ENCODE measurements around the gene CCDC178.
"Not testable (repeated sequence)": the region's sequence is repeated elsewhere in the genome, so short reads cannot be mapped to it uniquely, and the experiment has no call there.

The CCDC178 gene

GRCh38 chr18:33427549-33427948 lies 13.0 kb downstream of the CCDC178 start:
- H3K27me3 ChIP-seq (ENCODE audit: insufficient read depth, low read length): no peaks in the 10 kb centered on the region
- no peaks in the 10 kb centered on the region for H3K4me1 ChIP-seq (ENCODE audit: insufficient read depth, low read length)
- H3K36me3 ChIP-seq (ENCODE audit: insufficient read depth, low read length): no peaks in the 10 kb centered on the region
- no peak overlapping the region for H2AFZ ChIP-seq (ENCODE audit: low read depth, low read length)
- H3K4me3 ChIP-seq (ENCODE audit: low read length): no peak overlapping the region
- no peaks in the 10 kb centered on the region for H3K9me3 ChIP-seq (ENCODE audit: low read length)

DNA sequence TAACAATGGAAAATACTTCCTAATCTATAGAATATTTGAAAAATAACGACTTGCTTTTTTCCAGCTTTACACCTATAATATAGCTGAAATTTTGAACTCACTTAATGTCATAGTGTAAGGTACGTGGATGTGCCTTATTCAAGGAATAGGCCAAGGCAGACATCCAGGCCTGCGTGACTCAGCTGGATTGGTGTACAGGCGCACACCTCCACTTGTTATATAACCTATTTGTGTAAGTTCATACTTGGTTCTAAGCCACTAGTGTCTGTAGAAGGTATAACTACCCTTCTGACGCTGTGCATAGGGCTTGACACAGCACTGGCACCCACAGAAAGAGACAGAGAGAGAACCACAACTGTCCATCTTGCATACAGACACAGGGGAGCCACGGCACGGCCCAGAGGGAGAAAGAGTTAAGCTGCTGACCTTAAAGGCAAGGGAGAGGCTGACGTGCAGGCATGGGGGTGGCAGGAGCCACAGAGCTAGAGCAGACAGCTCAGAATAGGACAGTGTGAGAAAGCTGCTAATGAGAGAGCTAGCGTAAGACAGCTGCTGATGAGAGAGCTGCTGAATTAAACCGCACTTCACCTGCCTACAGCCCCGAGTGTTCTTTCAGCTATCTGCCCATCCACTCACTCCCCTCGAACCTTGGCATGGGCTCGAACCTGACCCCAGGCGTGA lies 16.1 kb downstream of the CCDC178 start:
- Histone ChIP-seq H3K4me1 (ENCODE audit: insufficient read depth, low read length) (no peaks in the 10 kb centered on the region), H3K4me3 (ENCODE audit: low read length) (no peak overlapping the region), H3K36me3 (ENCODE audit: insufficient read depth, low read length) (no peaks in the 10 kb centered on the region)

GRCh38 chr18:33421225-33421624 lies 19.3 kb downstream of the CCDC178 start:
- Histone ChIP-seq H2AFZ (ENCODE audit: low read depth, low read length) (no peak overlapping the region), H3K36me3 (ENCODE audit: insufficient read depth, low read length) (no peaks in the 10 kb centered on the region), H3K4me3 (ENCODE audit: low read length) (no peak overlapping the region), H3K9me3 (ENCODE audit: low read length) (no peaks in the 10 kb centered on the region), H3K4me1 (ENCODE audit: insufficient read depth, low read length) (no peaks in the 10 kb centered on the region), H3K27me3 (ENCODE audit: insufficient read depth, low read length) (no peaks in the 10 kb centered on the region)

More for the DNA sequence above, 16.1 kb downstream of the CCDC178 start:
- no peaks in the 10 kb centered on the region for H3K9me3 ChIP-seq (ENCODE audit: low read length)
- no peak overlapping the region for H2AFZ ChIP-seq (ENCODE audit: low read depth, low read length)
- H3K27me3 ChIP-seq (ENCODE audit: insufficient read depth, low read length): no peaks in the 10 kb centered on the region

DNA sequence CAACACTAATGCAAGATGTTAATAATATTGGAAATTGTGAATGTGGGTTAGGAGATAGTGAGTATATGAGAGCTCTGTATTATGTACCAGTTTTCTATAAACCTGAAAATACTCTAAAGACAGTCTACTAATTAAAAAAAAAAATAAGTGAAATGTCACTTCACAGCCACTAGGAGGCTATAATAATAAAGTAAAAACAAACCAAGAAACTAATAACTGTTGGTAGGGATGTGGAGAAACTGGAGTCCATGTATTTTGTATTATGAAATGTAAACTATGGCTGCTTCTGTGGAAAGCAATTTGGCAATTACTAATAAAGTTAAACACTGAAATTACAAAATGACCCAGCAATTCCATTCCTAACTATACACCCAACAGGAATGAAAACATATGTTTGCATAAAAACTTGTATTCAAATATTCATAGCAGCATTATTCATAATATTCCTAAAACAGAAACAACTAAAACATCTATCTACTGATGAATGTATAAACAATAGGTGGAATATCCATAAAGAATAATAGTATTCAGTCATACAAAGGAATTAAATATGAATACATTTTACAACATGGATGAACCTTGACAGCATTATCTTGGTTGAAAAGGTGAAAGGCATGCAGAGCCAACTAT lies 36.2 kb downstream of the CCDC178 start:
- H3K4me3 ChIP-seq (ENCODE audit: low read length): no peak overlapping the region
- no peak overlapping the region for H2AFZ ChIP-seq (ENCODE audit: low read depth, low read length)
- H3K27me3 ChIP-seq (ENCODE audit: insufficient read depth, low read length): no peaks in the 10 kb centered on the region
- H3K9me3 ChIP-seq (ENCODE audit: low read length): no peaks in the 10 kb centered on the region
- no peaks in the 10 kb centered on the region for H3K36me3 ChIP-seq (ENCODE audit: insufficient read depth, low read length)
- H3K4me1 ChIP-seq (ENCODE audit: insufficient read depth, low read length): no peaks in the 10 kb centered on the region

DNA sequence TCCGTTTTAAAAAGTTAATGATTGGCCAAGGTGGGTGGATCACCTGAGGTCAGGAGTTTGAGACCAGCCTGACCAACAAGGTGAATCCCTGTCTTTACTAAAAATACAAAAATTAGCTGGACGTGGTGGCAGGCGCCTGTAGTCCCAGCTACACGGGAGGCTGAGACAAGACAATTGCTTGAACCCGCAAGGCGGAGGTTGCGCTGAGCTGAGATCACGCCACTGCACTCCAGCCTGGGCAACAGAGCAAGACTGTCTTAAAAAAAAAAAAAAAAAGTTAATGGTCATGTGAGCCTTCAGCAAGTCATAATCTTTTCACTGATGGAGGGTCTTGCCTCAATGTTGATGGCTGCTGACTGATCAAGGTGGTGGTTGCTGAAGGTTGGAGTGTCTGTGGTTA lies 41.6 kb downstream of the CCDC178 start:
- not testable (repeated sequence) for H2AFZ ChIP-seq (ENCODE audit: low read depth, low read length); H3K9me3 ChIP-seq (ENCODE audit: low read length); H3K4me1 ChIP-seq (ENCODE audit: insufficient read depth, low read length); H3K27me3 ChIP-seq (ENCODE audit: insufficient read depth, low read length); H3K4me3 ChIP-seq (ENCODE audit: low read length); H3K36me3 ChIP-seq (ENCODE audit: insufficient read depth, low read length)

GRCh38 chr18:33375829-33376228 lies 64.7 kb downstream of the CCDC178 start:
- Histone ChIP-seq H2AFZ (ENCODE audit: low read depth, low read length) (no peak overlapping the region), H3K36me3 (ENCODE audit: insufficient read depth, low read length) (no peaks in the 10 kb centered on the region), H3K4me3 (ENCODE audit: low read length) (no peak overlapping the region), H3K27me3 (ENCODE audit: insufficient read depth, low read length) (no peaks in the 10 kb centered on the region), H3K4me1 (ENCODE audit: insufficient read depth, low read length) (no peaks in the 10 kb centered on the region), H3K9me3 (ENCODE audit: low read length) (no peaks in the 10 kb centered on the region)

DNA sequence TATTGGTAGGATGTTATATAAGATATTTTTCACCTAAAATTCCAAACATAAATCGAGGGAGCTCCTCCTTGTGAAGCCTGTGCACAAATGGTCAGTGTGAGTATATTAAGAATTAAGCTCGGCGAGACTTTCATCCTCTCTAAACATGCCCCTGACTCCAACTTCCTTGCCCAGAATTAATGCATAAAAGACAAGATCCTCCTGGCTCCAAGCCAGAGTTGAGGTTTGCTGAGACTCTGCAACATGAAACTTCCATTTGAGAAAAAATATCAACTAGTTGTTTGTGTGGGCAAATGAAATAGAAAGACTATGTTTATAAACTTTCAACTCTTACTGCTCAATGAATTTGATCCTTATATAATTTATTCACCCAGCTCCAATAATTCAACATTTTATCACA lies 68.1 kb downstream of the CCDC178 start:
- Histone ChIP-seq H3K9me3 (ENCODE audit: low read length) (no peaks in the 10 kb centered on the region), H3K36me3 (ENCODE audit: insufficient read depth, low read length) (no peaks in the 10 kb centered on the region), H3K4me1 (ENCODE audit: insufficient read depth, low read length) (no peaks in the 10 kb centered on the region), H2AFZ (ENCODE audit: low read depth, low read length) (no peak overlapping the region), H3K27me3 (ENCODE audit: insufficient read depth, low read length) (no peaks in the 10 kb centered on the region), H3K4me3 (ENCODE audit: low read length) (no peak overlapping the region)

- H3K4me3 ChIP-seq (ENCODE audit: low read length): no peak overlapping the region
- no peaks in the 10 kb centered on the region for H3K9me3 ChIP-seq (ENCODE audit: low read length)
- no peaks in the 10 kb centered on the region for H3K27me3 ChIP-seq (ENCODE audit: insufficient read depth, low read length)
- no peaks in the 10 kb centered on the region for H3K36me3 ChIP-seq (ENCODE audit: insufficient read depth, low read length)
- no peak overlapping the region for H2AFZ ChIP-seq (ENCODE audit: low read depth, low read length)
- H3K4me1 ChIP-seq (ENCODE audit: insufficient read depth, low read length): no peaks in the 10 kb centered on the region
Observed at GRCh38 chr18:33369711-33370449, 70.6 kb downstream of the CCDC178 start.

DNA sequence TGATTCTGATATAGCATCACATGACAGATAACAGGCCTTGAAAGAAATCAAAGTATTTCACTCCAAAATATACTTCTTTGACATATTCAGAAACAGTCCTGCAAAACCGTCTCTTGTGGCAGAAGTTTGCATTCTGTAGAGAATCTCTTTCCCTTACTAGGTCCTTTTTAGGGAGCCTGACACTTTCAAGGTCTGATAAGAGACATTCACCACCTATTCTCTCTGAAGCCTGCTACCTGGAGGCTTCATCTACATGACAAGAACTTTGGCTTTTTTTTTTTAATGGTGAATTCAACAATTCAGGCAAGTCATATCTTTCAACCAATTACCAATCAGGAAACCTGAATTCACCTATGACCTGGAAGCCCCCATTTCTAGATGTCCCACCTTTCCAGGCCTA lies 83.8 kb downstream of the CCDC178 start:
- Histone ChIP-seq H3K36me3 (ENCODE audit: insufficient read depth, low read length) (no peaks in the 10 kb centered on the region), H2AFZ (ENCODE audit: low read depth, low read length) (no peak overlapping the region), H3K9me3 (ENCODE audit: low read length) (no peaks in the 10 kb centered on the region), H3K27me3 (ENCODE audit: insufficient read depth, low read length) (no peaks in the 10 kb centered on the region), H3K4me3 (ENCODE audit: low read length) (no peak overlapping the region), H3K4me1 (ENCODE audit: insufficient read depth, low read length) (no peaks in the 10 kb centered on the region)

- H3K9me3 ChIP-seq (ENCODE audit: low read length): no peaks in the 10 kb centered on the region
- H3K4me1 ChIP-seq (ENCODE audit: insufficient read depth, low read length): no peaks in the 10 kb centered on the region
- H3K36me3 ChIP-seq (ENCODE audit: insufficient read depth, low read length): no peaks in the 10 kb centered on the region
- no peak overlapping the region for H3K4me3 ChIP-seq (ENCODE audit: low read length)
- H3K27me3 ChIP-seq (ENCODE audit: insufficient read depth, low read length): no peaks in the 10 kb centered on the region
- H2AFZ ChIP-seq (ENCODE audit: low read depth, low read length): no peak overlapping the region
Observed at GRCh38 chr18:33355756-33356155, 84.8 kb downstream of the CCDC178 start.

- H3K27me3 ChIP-seq (ENCODE audit: insufficient read depth, low read length): no peaks in the 10 kb centered on the region
- no peaks in the 10 kb centered on the region for H3K9me3 ChIP-seq (ENCODE audit: low read length)
- no peaks in the 10 kb centered on the region for H3K36me3 ChIP-seq (ENCODE audit: insufficient read depth, low read length)
- H3K4me1 ChIP-seq (ENCODE audit: insufficient read depth, low read length): no peaks in the 10 kb centered on the region
- no peak overlapping the region for H2AFZ ChIP-seq (ENCODE audit: low read depth, low read length)
- H3K4me3 ChIP-seq (ENCODE audit: low read length): no peak overlapping the region
Observed at GRCh38 chr18:33355263-33355662, 85.3 kb downstream of the CCDC178 start.

DNA sequence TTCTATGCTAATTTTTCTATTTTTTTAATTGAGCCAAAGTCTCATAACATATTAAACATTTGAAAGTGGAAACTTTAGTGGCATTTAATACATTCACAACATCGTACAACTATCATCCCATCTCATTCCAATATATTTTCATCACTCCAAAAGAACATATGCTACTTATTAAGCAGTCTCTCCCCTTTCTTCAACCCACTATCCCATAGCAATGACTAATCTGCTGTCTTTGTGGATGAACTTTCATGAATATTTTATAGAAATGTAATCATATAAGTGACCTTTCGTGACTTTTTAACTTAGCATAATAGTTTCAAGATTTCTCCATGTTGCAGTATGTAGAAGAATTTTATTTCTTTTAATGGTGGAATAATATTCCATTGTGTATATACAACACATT lies 90.3 kb downstream of the CCDC178 start:
- no peaks in the 10 kb centered on the region for H3K9me3 ChIP-seq (ENCODE audit: low read length)
- H3K4me1 ChIP-seq (ENCODE audit: insufficient read depth, low read length): no peaks in the 10 kb centered on the region
- no peak overlapping the region for H2AFZ ChIP-seq (ENCODE audit: low read depth, low read length)
- H3K27me3 ChIP-seq (ENCODE audit: insufficient read depth, low read length): no peaks in the 10 kb centered on the region
- H3K36me3 ChIP-seq (ENCODE audit: insufficient read depth, low read length): no peaks in the 10 kb centered on the region
- H3K4me3 ChIP-seq (ENCODE audit: low read length): no peak overlapping the region

DNA sequence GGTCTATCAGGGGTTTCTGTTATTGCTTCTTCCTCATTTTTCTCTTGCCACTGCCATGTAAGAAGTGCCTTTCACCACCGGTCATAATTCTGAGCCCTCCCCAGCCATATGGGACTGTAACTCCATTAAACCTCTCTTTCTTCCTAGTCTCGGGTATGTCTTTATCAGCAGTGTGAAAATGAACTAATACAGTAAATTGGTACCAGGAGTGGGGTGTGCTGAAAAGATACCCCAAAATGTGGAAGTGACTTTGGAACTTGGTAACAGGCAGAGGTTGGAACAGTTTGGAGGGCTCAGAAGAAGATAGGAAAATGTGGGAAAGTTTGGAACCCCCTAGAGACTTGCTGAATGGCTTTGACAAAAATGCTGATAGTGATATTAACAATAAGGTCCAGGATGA lies 100.8 kb downstream of the CCDC178 start:
- not testable (repeated sequence) for H3K4me3 ChIP-seq (ENCODE audit: low read length); H2AFZ ChIP-seq (ENCODE audit: low read depth, low read length); H3K36me3 ChIP-seq (ENCODE audit: insufficient read depth, low read length); H3K4me1 ChIP-seq (ENCODE audit: insufficient read depth, low read length); H3K27me3 ChIP-seq (ENCODE audit: insufficient read depth, low read length); H3K9me3 ChIP-seq (ENCODE audit: low read length)

Measured in neuron (in vitro differentiated cells).